Pulmonary artery endothelial cell (primary cell): ENCODE data around the gene OR52K2. TPM values are rescaled to one million over a fixed set of nuclear protein-coding genes. Genes with fewer than 3 reads are reported as not detected.
"Not testable (repeated sequence)": the region's sequence is repeated elsewhere in the genome, so short reads cannot be mapped to it uniquely, and the experiment has no call there.

ENCODE experiments used
- DNase-seq: peaks from one replicate; pipeline ENCODE4 v3.0.0-alpha.2; 2011; ENCODE audit warnings: low read depth, low spot score
- total RNA-seq: library from RNA; depleted of rRNA; stranded (reverse); fragments of >200 nt; gene quantifications from 2 replicates; pipeline ENCODE4 v1.2.3, GENCODE V29; 2014

Gene OR52K2
- total RNA-seq, 1 donor from 2014 or later = not detected

GRCh38 chr11:4480577-4481239 is 31.6 kb downstream of the OR52K2 start:
- DNase-seq = peak; percentile 19

- DNase-seq = no peak
Observed at GRCh38 chr11:4481240-4481582, 32.1 kb downstream of the OR52K2 start.

GRCh38 chr11:4482445-4482844 is 33.4 kb downstream of the OR52K2 start, which contains the start of gene OR52K1:
OR52K1 (plus strand) TSS chr11:4482646; CDS start chr11:4488901, 6,255 bp downstream.
- no peak for DNase-seq

GRCh38 chr11:4484310-4484709 is 35.2 kb downstream of the OR52K2 start:
- no peak for DNase-seq

GRCh38 chr11:4491405-4491804 is 42.3 kb downstream of the OR52K2 start:
- DNase-seq = not testable (repeated sequence)

GRCh38 chr11:4491878-4492606 is 42.9 kb downstream of the OR52K2 start:
- no peak for DNase-seq

GRCh38 chr11:4493480-4493818 is 44.4 kb downstream of the OR52K2 start:
- no peak for DNase-seq

GRCh38 chr11:4495487-4495886 is 46.4 kb downstream of the OR52K2 start:
- DNase-seq = no peak

GRCh38 chr11:4495986-4496385 is 46.9 kb downstream of the OR52K2 start:
- no peak for DNase-seq

- DNase-seq = no peak
Observed at GRCh38 chr11:4496557-4497248, 47.6 kb downstream of the OR52K2 start.

Other genes with a start within 250 kb of the OR52K2 start
- not detected in 2 replicates for gene OR52B4, start 80.9 kb upstream of the OR52K2 start, total RNA-seq
- gene TRIM21, start 55.6 kb upstream of the OR52K2 start, total RNA-seq = 31.5 and 44.2 TPM in 2 replicates
- gene OR52K1, start 33.4 kb downstream of the OR52K2 start, total RNA-seq = not detected in 2 replicates
- not detected in 2 replicates for gene OR52M1, start 95.9 kb downstream of the OR52K2 start, total RNA-seq
- gene OR52I2, start 132.4 kb downstream of the OR52K2 start, total RNA-seq = not detected in 2 replicates
- gene OR52I1, start 144.7 kb downstream of the OR52K2 start, total RNA-seq = not detected in 2 replicates
- 10.4 and 13.5 TPM in 2 replicates for gene TRIM68, start 158.9 kb downstream of the OR52K2 start, total RNA-seq
- gene OR51D1, start 188.2 kb downstream of the OR52K2 start, total RNA-seq = not detected in 2 replicates
- gene OR51E1, start 194.7 kb downstream of the OR52K2 start, total RNA-seq = not detected in 2 replicates
- gene OR51E2, start 248.6 kb downstream of the OR52K2 start, total RNA-seq = not detected in 2 replicates